Keratinocyte (primary cell): Measurements from ENCODE around the gene ZC2HC1B.
"Not testable (repeated sequence)": the region's sequence is repeated elsewhere in the genome, so short reads cannot be mapped to it uniquely, and the experiment has no call there.

Source experiments
- CTCF ChIP-seq, 3 experiments: IDR thresholded peaks in 1 of 3; conservative IDR thresholded peaks in 1 of 3; optimal IDR thresholded peaks in 1 of 3; 2 replicates in 2 of 3; 3 replicates in 1 of 3; pipeline versions ENCODE3 to v1.5.1; 2011; ENCODE audit warnings: low read length in 3 of 3, mild to moderate bottlenecking in 3 of 3, moderate library complexity in 2 of 3, control low read depth in 1 of 3, inconsistent platforms in 1 of 3; ENCODE audit not compliant: insufficient read depth in 2 of 3; ENCODE audit errors: extremely low read depth in 1 of 3
- EZH2 ChIP-seq: IDR thresholded peaks from one replicate; pipeline ENCODE4 v1.6.1; 2012; ENCODE audit warnings: inconsistent platforms, mild to moderate bottlenecking, low read length, moderate library complexity

- not testable (repeated sequence) for TF ChIP-seq CTCF (optimal IDR thresholded peaks at IDR 0.05 in 1 of 3, IDR thresholded peaks at IDR 0.05 in 1 of 3, conservative IDR thresholded peaks at IDR 0.05 in 1 of 3; ENCODE audit: extremely low read depth in 1 of 3, insufficient read depth in 2 of 3, low read length in 3 of 3); EZH2
Measured at GRCh38 chr6:143871202-143871730, 7.0 kb downstream of the ZC2HC1B start.
